Measurements from ENCODE around the gene ANOS1.
"Not testable (repeated sequence)": the region's sequence is repeated elsewhere in the genome, so short reads cannot be mapped to it uniquely, and the experiment has no call there.

ANOS1 gene

GRCh38 chrX:8500203-8500602 is 231.7 kb downstream of the ANOS1 start:
- no peak for DNase-seq
- H3K9me3 Mint-ChIP-seq, result peaks cover 1 to 6% of the 10 kb centered on the region in 2 donors

GRCh38 chrX:8495036-8495435 is 236.9 kb downstream of the ANOS1 start:
- H3K9me3 Mint-ChIP-seq; H3K36me3 Mint-ChIP-seq; H3K27ac Mint-ChIP-seq; DNase-seq; ATAC-seq (replicated peaks); H3K27me3 Mint-ChIP-seq; H3K4me3 Mint-ChIP-seq; H3K4me1 Mint-ChIP-seq: not testable (repeated sequence)

More at GRCh38 chrX:8500203-8500602, 231.7 kb downstream of the ANOS1 start:
- H3K4me1 Mint-ChIP-seq, result no peaks in the 10 kb centered on the region
- H3K36me3 Mint-ChIP-seq, result no peaks in the 10 kb centered on the region
- no peak overlapping the region for H3K27ac Mint-ChIP-seq
- ATAC-seq (replicated peaks), result no peak
- no peaks in the 10 kb centered on the region for H3K27me3 Mint-ChIP-seq
- H3K4me3 Mint-ChIP-seq, result no peak overlapping the region

DNA sequence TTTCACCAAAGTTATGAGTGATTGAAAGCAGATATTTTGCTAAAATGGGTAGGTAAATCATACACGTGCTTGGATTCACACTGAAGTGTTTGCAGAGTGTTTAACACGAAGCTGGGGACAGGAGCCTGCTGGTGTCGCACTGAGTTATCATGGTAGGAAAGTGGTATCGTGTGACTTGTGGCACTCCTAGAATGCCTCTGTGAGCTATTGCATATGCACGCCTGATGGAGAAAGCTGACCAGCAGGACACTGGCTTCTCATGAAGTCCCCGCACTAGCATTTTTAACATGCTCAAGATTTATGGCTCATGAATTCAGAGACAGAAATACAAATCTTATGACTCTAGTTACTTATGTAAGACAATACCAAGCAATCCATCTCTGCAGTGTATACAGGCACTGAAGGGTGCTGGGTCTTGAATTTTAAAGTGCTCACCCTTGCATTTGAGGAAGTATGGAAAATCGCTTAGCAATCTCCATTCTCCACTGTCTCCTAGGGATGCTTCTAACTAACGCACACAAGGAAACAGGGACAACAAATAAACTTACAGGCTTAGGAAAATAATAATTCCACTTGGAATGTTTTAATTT is 247.5 kb downstream of the ANOS1 start:
- H3K27me3 Mint-ChIP-seq, result no peaks in the 10 kb centered on the region
- H3K4me3 Mint-ChIP-seq, result no peak overlapping the region
- peaks cover 0 to 2% of the 10 kb centered on the region in 2 donors for H3K9me3 Mint-ChIP-seq
- ATAC-seq (replicated peaks), result no peak
- H3K4me1 Mint-ChIP-seq, result no peaks in the 10 kb centered on the region
- DNase-seq, result no peak
- H3K36me3 Mint-ChIP-seq, result no peaks in the 10 kb centered on the region
- no peak overlapping the region for H3K27ac Mint-ChIP-seq

Data from stimulated activated naive B cell treated with anti-CD40 and anti-IgM and Interleukin-4, amounts not matched to agents 10 μg/mL and 1 μg/mL and 100 μg/mL, for 72 hours (primary cell).